ENCODE data around the gene RGS14. TPM values are rescaled to one million over a fixed set of nuclear protein-coding genes. Genes with fewer than 3 reads are reported as not detected.

RGS14 gene
- total RNA-seq, 1 experiment from 2014 or later = 9.4 TPM

- POLR2A ChIA-PET = no interaction called here
- Histone ChIP-seq H3K9me2 (ENCODE audit: insufficient read depth) (no peaks in the 10 kb centered on the region), H3K36me3 (ENCODE audit: control insufficient read depth in 1 of 2, insufficient read depth in 2 of 2, low read length in 2 of 2) (no peaks in the 10 kb centered on the region), H3K9ac (ENCODE audit: low read length) (no peak overlapping the region), H3K4me2 (ENCODE audit: low read length) (no peak overlapping the region), H3K27ac (ENCODE audit: low read depth, low read length) (no peak overlapping the region), H3K9me3 (ENCODE audit: control insufficient read depth in 1 of 2, insufficient read depth in 1 of 2, low read depth in 1 of 2, low read length in 2 of 2) (no peaks in the 10 kb centered on the region), H3K27me3 (ENCODE audit: insufficient read depth, low read length) (no peaks in the 10 kb centered on the region), H4K20me1 (ENCODE audit: insufficient read depth) (no peaks in the 10 kb centered on the region), H3K79me2 (ENCODE audit: insufficient read depth, low read length) (no peaks in the 10 kb centered on the region), H3K4me3 (replicated peaks in 1 of 2; ENCODE audit: low read depth in 1 of 2, low read length in 2 of 2) (no peak overlapping the region), H3K4me1 (ENCODE audit: control insufficient read depth in 1 of 2, insufficient read depth in 2 of 2, low read length in 2 of 2) (peaks cover 8 to 18% of the 10 kb centered on the region in 2 experiments), H2AFZ (ENCODE audit: low read depth, low read length, poor library complexity, severe bottlenecking) (no peak overlapping the region)
- no TSS peak for BruUV-seq (replicated peaks)
- intact Hi-C loops (cut with micrococcal nuclease) = no loop called here
- CTCF ChIA-PET = no interaction called here
- TF ChIP-seq SRF (IDR thresholded peaks at IDR 0.05; ENCODE audit: low read depth) (no peak), ATF3 (IDR thresholded peaks at IDR 0.05) (no peak), POLR2AphosphoS5 (IDR thresholded peaks at IDR 0.05; ENCODE audit: low read depth, low read length) (no peak), EZH2phosphoT487 (IDR thresholded peaks at IDR 0.05; ENCODE audit: borderline replicate concordance) (no peak), RAD21 (IDR thresholded peaks at IDR 0.05; ENCODE audit: low read depth) (no peak), ZBTB33 (IDR thresholded peaks at IDR 0.05; ENCODE audit: extremely low read depth, insufficient replicate concordance, low read length) (no peak), CBX3 (IDR thresholded peaks at IDR 0.05; ENCODE audit: low read depth) (no peak), SIN3A (IDR thresholded peaks at IDR 0.05; ENCODE audit: low read depth) (no peak), TCF7L2 (IDR thresholded peaks at IDR 0.05; ENCODE audit: borderline replicate concordance, extremely low read depth, insufficient read depth, insufficient read length) (no peak), REST (IDR thresholded peaks at IDR 0.05; ENCODE audit: low read depth) (no peak), SP1 (IDR thresholded peaks at IDR 0.05; ENCODE audit: low read depth) (no peak), EZH2 (IDR thresholded peaks at IDR 0.05) (no peak), POLR2A (IDR thresholded peaks at IDR 0.05; ENCODE audit: borderline replicate concordance, extremely low read depth, insufficient read depth, insufficient read length) (no peak), FOSL1 (IDR thresholded peaks at IDR 0.05; ENCODE audit: low read depth) (no peak), ZNF274 (IDR thresholded peaks at IDR 0.05; ENCODE audit: low read depth, low read length) (no peak), ZFX (IDR thresholded peaks at IDR 0.05) (no peak), YY1 (IDR thresholded peaks at IDR 0.05; ENCODE audit: extremely low read depth, insufficient replicate concordance, low read depth, low read length) (no peak)
- DNase-seq (ENCODE audit: low read depth, low spot score) (no peak), ATAC-seq (no peak)
- RAD21 ChIA-PET (ENCODE audit: low non-redundant PET in 1 of 2, low total read pairs in 2 of 2, uncharacterized antibody in 2 of 2, unreplicated experiment in 2 of 2) = no interaction called here
These were observed 40.2 kb downstream of the RGS14 start for GRCh38 chr5:177397875-177398390.

Measured in HCT116 (cell line).